Measurements from ENCODE around the gene CRIP3. TPM values are rescaled to one million over a fixed set of nuclear protein-coding genes. Genes with fewer than 3 reads are reported as not detected.
A peak's percentile ranks its signal among the peaks of the same experiment; 100 is the strongest.
"Not testable (repeated sequence)": the region's sequence is repeated elsewhere in the genome, so short reads cannot be mapped to it uniquely, and the experiment has no call there.

CRIP3 gene
- total RNA-seq, 4 donors from 2014 or later, result 2.2 to 3.4 (median 2.6) TPM; not detected in 1

GRCh38 chr6:43306086-43306485 lies 2.5 kb downstream of the CRIP3 start:
- Histone ChIP-seq H3K36me3 (no peaks in the 10 kb centered on the region), H3K27me3 (peaks cover 6% of the 10 kb centered on the region), H3K4me3 (no peak overlapping the region), H3K27ac (no peak overlapping the region), H3K4me1 (peaks cover 12% of the 10 kb centered on the region), H3K9me3 (no peaks in the 10 kb centered on the region)
- 83% methylated on average over 7 of the region's 7 CpGs for WGBS
- TF ChIP-seq EP300 (IDR thresholded peaks at IDR 0.05) (no peak), POLR2AphosphoS5 (IDR thresholded peaks at IDR 0.05) (no peak), POLR2A (IDR thresholded peaks at IDR 0.05) (no peak), CTCF (IDR thresholded peaks at IDR 0.05) (no peak)
- DNase-seq (ENCODE audit: low spot score in 2 of 2), result no peak

- H3K4me3 ChIP-seq, result no peak overlapping the region
- H3K27me3 ChIP-seq, result peaks cover 13% of the 10 kb centered on the region
- no peaks in the 10 kb centered on the region for H3K9me3 ChIP-seq
- H3K36me3 ChIP-seq, result no peaks in the 10 kb centered on the region
- peaks cover 12% of the 10 kb centered on the region for H3K4me1 ChIP-seq
- TF ChIP-seq POLR2AphosphoS5 (IDR thresholded peaks at IDR 0.05), result no peak
- no peak for TF ChIP-seq CTCF (IDR thresholded peaks at IDR 0.05)
- no peak for TF ChIP-seq POLR2A (IDR thresholded peaks at IDR 0.05)
- no peak overlapping the region for H3K27ac ChIP-seq
- no peak for DNase-seq (ENCODE audit: low spot score in 2 of 2)
- WGBS, result 91% methylated on average over 2 of the region's 2 CpGs
These were observed 3.7 kb downstream of the CRIP3 start for GRCh38 chr6:43304882-43305281.

DNA sequence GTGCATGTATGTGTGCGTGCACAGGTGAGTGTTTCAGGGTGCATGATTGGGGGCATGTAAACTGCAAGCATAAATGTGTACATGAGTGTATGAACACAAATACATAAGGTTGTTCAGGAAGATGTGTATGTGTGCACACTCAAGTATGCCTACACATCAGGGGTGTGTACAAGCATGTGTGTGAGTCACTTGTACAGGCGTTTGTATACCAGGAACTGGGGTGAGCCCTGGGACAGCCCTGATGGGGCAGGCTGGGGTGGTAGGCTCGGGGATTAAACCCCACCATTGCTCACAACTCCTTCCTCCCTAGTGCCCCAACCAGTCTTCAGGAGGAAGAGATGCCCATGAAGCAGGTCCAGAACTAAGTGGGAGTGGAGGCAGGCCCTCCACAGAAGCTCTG lies 4.3 kb downstream of the CRIP3 start:
- Histone ChIP-seq H3K27me3 (peaks cover 13% of the 10 kb centered on the region), H3K27ac (no peak overlapping the region)
- WGBS, result 65% methylated on average over 3 of the region's 3 CpGs

DNA sequence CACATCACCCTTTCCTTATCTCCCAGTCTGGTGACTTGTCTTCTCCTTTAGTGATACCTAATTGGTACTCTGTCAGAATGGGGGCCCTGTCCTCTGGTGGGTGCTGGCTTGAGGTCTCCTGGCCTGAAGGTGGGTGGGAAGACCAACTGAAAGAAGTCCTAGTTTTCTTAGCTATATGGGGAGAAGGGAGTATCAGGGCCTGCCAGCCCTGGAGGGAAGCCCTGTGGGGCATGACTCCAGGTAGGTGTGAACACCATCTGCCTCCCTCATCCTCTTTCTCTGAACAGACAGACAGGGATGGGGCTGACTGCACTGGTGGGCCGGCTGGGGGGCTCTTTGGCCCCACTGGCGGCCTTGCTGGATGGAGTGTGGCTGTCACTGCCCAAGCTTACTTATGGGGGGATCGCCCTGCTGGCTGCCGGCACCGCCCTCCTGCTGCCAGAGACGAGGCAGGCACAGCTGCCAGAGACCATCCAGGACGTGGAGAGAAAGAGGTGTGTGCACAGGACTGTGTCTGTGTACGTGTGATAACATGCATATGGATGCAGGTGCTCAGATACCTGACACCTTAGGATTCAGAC lies 4.8 kb downstream of the CRIP3 start:
- no peaks in the 10 kb centered on the region for H3K36me3 ChIP-seq
- WGBS, result 66% methylated on average over 7 of the region's 8 CpGs
- peaks cover 13% of the 10 kb centered on the region for H3K27me3 ChIP-seq
- TF ChIP-seq EP300 (IDR thresholded peaks at IDR 0.05), result no peak
- TF ChIP-seq POLR2AphosphoS5 (IDR thresholded peaks at IDR 0.05), result no peak
- no peak for TF ChIP-seq POLR2A (IDR thresholded peaks at IDR 0.05)
- TF ChIP-seq CTCF (IDR thresholded peaks at IDR 0.05), result no peak
- no peak overlapping the region for H3K27ac ChIP-seq
- no peak overlapping the region for H3K4me3 ChIP-seq
- no peaks in the 10 kb centered on the region for H3K9me3 ChIP-seq
- no peak for DNase-seq (ENCODE audit: low spot score in 2 of 2)
- H3K4me1 ChIP-seq, result peaks cover 9% of the 10 kb centered on the region

More for the DNA sequence above, 4.3 kb downstream of the CRIP3 start:
- no peaks in the 10 kb centered on the region for H3K36me3 ChIP-seq
- no peaks in the 10 kb centered on the region for H3K9me3 ChIP-seq
- no peak for DNase-seq (ENCODE audit: low spot score in 2 of 2)
- TF ChIP-seq POLR2A (IDR thresholded peaks at IDR 0.05) (no peak), POLR2AphosphoS5 (IDR thresholded peaks at IDR 0.05) (no peak), EP300 (IDR thresholded peaks at IDR 0.05) (no peak), CTCF (IDR thresholded peaks at IDR 0.05) (no peak)
- H3K4me1 ChIP-seq, result peaks cover 12% of the 10 kb centered on the region
- H3K4me3 ChIP-seq, result no peak overlapping the region

DNA sequence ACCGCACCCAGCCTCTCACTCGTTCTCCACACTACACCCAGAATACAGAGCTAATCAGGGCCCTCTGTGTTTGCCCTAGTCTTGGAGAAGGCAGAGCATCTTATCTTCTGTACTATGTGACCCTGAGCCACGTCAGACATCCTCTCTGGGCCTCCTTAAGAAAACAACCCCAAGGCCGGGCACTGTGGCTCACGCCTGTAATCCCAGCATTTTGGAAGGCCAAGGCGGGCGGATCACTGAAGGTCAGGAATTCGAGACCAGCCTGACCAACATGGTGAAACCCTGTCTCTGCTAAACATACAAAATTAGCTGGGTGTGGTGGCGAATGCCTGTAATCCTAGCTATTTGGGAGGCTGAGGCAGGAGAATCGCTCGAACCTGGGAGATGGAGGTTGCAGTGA lies 5.6 kb downstream of the CRIP3 start:
- peak in 1 of 2 donors; percentile 34 for DNase-seq (ENCODE audit: low spot score in 2 of 2)

DNA sequence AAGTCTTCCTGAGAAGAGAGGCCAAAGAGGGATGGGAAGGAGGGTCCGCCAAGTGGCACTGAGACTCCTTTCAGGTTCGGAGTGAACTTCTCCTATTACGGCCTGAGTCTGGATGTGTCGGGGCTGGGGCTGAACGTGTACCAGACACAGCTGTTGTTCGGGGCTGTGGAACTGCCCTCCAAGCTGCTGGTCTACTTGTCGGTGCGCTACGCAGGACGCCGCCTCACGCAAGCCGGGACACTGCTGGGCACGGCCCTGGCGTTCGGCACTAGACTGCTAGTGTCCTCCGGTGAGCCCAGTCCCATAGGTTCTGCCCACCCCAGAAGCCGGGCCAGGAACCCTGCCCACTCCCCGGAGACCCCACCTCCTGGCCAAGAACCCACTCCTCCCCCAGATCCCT lies 6.5 kb downstream of the CRIP3 start:
- H3K4me1 ChIP-seq, result no peaks in the 10 kb centered on the region
- TF ChIP-seq POLR2AphosphoS5 (IDR thresholded peaks at IDR 0.05) (no peak), EP300 (IDR thresholded peaks at IDR 0.05) (no peak), POLR2A (IDR thresholded peaks at IDR 0.05) (no peak), CTCF (IDR thresholded peaks at IDR 0.05) (no peak)
- no peaks in the 10 kb centered on the region for H3K36me3 ChIP-seq
- peaks cover 25% of the 10 kb centered on the region for H3K27me3 ChIP-seq
- no peak overlapping the region for H3K4me3 ChIP-seq
- peak in 1 of 2 donors; percentile 66 for DNase-seq (ENCODE audit: low spot score in 2 of 2)
- no peaks in the 10 kb centered on the region for H3K9me3 ChIP-seq
- no peak overlapping the region for H3K27ac ChIP-seq
- 76% methylated on average over 19 of the region's 19 CpGs for WGBS

More for the DNA sequence above, 5.6 kb downstream of the CRIP3 start:
- H3K4me3 ChIP-seq, H3K4me1 ChIP-seq, H3K36me3 ChIP-seq, H3K9me3 ChIP-seq, H3K27ac ChIP-seq: not testable (repeated sequence)
- 88% methylated on average over 11 of the region's 11 CpGs for WGBS
- peaks cover 19% of the 10 kb centered on the region for H3K27me3 ChIP-seq
